Thyroid gland (tissue), 4 donors: Measurements from ENCODE around the gene PTPRT.

Source experiments
- CTCF ChIP-seq, 6 experiments: fragments of 200-600 bp in 3 of 6; fragments of 450-650 bp in 3 of 6; sonication (generic) in 3 of 6; IDR thresholded peaks; one replicate each; pipeline ENCODE4 v1.5.1; 2016 to 2019; ENCODE audit warnings: antibody characterized with exemption in 6 of 6, mild to moderate bottlenecking in 2 of 6, inconsistent platforms in 1 of 6, moderate library complexity in 1 of 6
- POLR2A ChIP-seq, 2 donors: fragments of 450-650 bp; IDR thresholded peaks; one replicate each; pipeline ENCODE4 v1.6.1; 2017; ENCODE audit warnings: antibody characterized with exemption in 2 of 2, mild to moderate bottlenecking in 2 of 2, moderate library complexity in 1 of 2

- TF ChIP-seq CTCF (IDR thresholded peaks at IDR 0.05) (no peak), POLR2A (IDR thresholded peaks at IDR 0.05) (no peak)
Measured at GRCh38 chr20:43159994-43160393, 29.7 kb downstream of the PTPRT start.
